ENCODE measurements around the gene MMP1.

MMP1 gene

DNA sequence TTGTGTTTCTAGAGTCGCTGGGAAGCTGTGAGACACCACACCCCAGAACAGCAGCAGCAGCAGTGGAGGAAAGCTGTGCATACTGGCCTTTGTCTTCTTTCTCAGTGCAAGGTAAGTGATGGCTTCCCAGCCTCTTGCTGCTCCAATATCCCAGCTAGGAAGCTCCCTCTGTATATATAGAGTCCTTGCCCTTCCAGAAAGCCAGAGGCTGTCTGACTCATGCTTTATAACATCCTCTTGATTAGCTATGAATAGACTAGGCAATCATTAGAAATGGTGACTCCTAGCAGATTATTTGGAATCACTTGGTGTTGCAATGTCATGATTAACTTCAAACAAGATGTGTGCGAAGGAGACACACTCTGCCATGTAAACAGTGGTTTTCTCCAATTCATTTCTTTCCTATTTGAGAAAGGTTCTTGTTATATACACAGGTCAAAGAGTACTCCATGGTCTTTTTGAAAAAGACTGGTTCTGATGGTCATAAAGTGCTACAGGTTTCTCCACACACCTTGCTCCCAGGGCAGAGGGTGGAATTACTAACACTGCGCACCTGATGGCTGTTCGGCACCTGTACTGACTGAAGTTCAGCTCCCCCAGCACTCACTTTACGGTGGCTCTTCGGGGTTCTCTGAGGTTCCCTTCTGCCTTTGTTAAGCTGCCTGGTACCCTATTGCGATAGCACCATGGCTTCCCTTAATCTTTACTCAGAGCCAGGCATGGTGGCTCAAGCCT is at the start of gene MMP1:
MMP1 (minus strand) TSS at position 149 of the 735 bp plus-strand sequence; CDS start at position 81, 68 bp downstream.
- Histone ChIP-seq H3K9me3 (ENCODE audit: control insufficient read depth, low read length) (no peaks in the 10 kb centered on the region), H3K36me3 (ENCODE audit: control insufficient read depth, insufficient read depth, low read length) (no peaks in the 10 kb centered on the region), H3K4me3 (ENCODE audit: low read length) (no peak within 1 kb of the TSS), H3K9ac (ENCODE audit: low read length) (no peak within 1 kb of the TSS), H3K27me3 (ENCODE audit: control insufficient read depth, insufficient read depth, low read length) (no peaks in the 10 kb centered on the region), H3K4me1 (ENCODE audit: control insufficient read depth, insufficient read depth, low read length) (peaks cover 49% of the 10 kb centered on the region)

DNA sequence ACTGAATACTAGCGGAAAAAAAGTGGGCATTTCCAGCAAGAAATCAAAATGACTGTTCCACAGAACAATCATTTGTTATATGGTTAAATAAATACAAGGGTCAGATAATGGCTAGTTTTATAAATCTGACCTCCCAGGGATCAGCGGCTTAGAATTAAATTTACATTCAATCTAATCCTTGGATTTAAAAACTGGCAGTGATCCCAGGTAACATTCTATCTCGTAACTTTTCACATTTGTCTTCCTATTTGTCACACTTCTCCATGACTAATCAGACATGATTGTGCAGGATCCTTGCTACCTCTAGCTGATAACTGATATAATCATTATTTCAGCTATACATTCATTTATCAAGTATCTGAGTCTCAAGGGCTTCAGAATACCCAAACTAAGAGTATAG is 48.3 kb upstream of the MMP1 start:
- no peaks in the 10 kb centered on the region for H3K36me3 ChIP-seq (ENCODE audit: control insufficient read depth, insufficient read depth, low read length)
- H3K4me3 ChIP-seq (ENCODE audit: low read length) = no peak overlapping the region
- no peaks in the 10 kb centered on the region for H3K27me3 ChIP-seq (ENCODE audit: control insufficient read depth, insufficient read depth, low read length)
- H3K9me3 ChIP-seq (ENCODE audit: control insufficient read depth, low read length) = no peaks in the 10 kb centered on the region
- no peak overlapping the region for H3K9ac ChIP-seq (ENCODE audit: low read length)
- H3K4me1 ChIP-seq (ENCODE audit: control insufficient read depth, insufficient read depth, low read length) = peaks cover 14% of the 10 kb centered on the region

DNA sequence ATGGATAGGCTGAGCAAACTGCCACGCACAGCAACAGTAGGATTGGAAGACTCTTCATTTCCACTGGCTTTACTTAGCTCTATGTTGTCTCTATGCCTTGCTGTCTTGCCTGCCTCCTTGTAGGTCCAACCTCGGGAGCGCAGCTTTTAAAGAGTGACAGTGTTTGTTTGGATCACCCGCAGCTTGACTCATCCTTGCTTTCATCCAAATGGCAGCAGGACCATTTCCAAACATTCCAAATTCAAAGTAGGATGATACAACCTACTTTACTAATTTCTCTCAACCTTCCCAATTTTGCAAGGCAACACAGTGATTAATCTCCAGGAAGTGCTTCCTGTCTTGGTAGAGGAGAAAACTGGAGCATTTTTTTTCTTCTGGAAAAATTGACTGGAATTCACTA is 45.5 kb upstream of the MMP1 start, which contains the start of gene MMP3:
MMP3 (minus strand) TSS at position 121 of the 400 bp plus-strand sequence; CDS start at position 58, 63 bp downstream.
- no peak within 1 kb of the TSS for H3K9ac ChIP-seq (ENCODE audit: low read length)
- H3K36me3 ChIP-seq (ENCODE audit: control insufficient read depth, insufficient read depth, low read length) = no peaks in the 10 kb centered on the region
- no peak within 1 kb of the TSS for H3K4me3 ChIP-seq (ENCODE audit: low read length)
- peaks cover 18% of the 10 kb centered on the region for H3K4me1 ChIP-seq (ENCODE audit: control insufficient read depth, insufficient read depth, low read length)
- H3K9me3 ChIP-seq (ENCODE audit: control insufficient read depth, low read length) = no peaks in the 10 kb centered on the region
- no peaks in the 10 kb centered on the region for H3K27me3 ChIP-seq (ENCODE audit: control insufficient read depth, insufficient read depth, low read length)

DNA sequence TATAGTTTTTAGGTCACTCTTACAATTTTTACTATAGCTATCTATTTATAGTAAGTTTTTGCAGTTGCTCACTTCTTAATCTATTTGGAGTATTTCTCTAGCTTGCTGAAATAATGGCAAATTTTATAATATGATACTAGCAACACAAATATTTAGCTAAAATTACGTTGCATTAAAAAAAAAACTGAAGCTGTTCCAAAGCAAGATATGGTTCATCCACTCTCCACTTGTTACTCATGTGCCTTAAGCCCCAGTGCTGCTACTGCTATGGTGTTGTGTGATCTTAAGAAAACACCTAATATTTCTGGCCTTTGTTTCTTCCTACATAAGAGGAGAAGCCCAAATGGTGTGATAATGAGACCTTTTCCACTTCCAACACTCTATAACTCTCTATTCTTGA is 45.0 kb upstream of the MMP1 start:
- H3K9me3 ChIP-seq (ENCODE audit: control insufficient read depth, low read length) = no peaks in the 10 kb centered on the region
- H3K4me1 ChIP-seq (ENCODE audit: control insufficient read depth, insufficient read depth, low read length) = peaks cover 23% of the 10 kb centered on the region
- H3K9ac ChIP-seq (ENCODE audit: low read length) = no peak overlapping the region
- no peaks in the 10 kb centered on the region for H3K27me3 ChIP-seq (ENCODE audit: control insufficient read depth, insufficient read depth, low read length)
- no peaks in the 10 kb centered on the region for H3K36me3 ChIP-seq (ENCODE audit: control insufficient read depth, insufficient read depth, low read length)
- no peak overlapping the region for H3K4me3 ChIP-seq (ENCODE audit: low read length)

DNA sequence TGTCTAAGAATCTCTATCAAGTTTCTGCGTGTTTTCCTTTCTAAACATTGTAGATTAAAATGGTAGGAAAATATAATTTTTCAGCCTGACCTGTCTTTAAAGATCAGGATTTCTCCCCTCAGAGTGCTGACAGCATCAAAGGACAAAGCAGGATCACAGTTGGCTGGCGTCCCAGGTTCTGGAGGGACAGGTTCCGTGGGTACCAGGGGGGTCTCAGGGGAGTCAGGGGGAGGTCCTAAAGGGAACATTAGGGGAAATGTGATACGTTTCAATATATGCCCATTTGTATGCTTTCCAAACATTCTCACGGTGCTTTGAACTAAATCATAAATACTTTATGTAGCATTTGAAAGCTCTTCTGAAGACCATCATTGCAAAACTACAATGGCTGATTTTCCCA is 42.1 kb upstream of the MMP1 start:
- Histone ChIP-seq H3K4me3 (ENCODE audit: low read length) (no peak overlapping the region), H3K27me3 (ENCODE audit: control insufficient read depth, insufficient read depth, low read length) (no peaks in the 10 kb centered on the region), H3K4me1 (ENCODE audit: control insufficient read depth, insufficient read depth, low read length) (peaks cover 36% of the 10 kb centered on the region), H3K9ac (ENCODE audit: low read length) (no peak overlapping the region), H3K36me3 (ENCODE audit: control insufficient read depth, insufficient read depth, low read length) (no peaks in the 10 kb centered on the region), H3K9me3 (ENCODE audit: control insufficient read depth, low read length) (no peaks in the 10 kb centered on the region)

DNA sequence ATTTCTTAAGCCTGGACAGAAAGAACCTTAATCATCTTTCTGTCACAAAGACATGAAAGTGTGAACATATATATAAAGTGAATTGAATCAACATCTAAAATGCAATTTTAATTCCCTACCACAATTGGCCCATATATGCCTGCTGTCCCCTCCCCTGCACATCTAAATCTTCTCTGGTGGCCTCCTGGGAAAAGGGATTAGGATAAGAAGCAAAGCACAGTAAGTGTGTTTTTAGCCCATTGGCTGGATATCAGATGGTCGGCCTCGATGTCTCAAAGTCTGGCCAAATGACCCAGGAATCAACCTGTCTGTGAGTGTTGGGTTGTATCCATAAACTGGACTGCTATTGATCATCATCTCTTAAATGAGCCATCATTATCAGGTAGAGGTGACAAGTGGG is 39.7 kb upstream of the MMP1 start:
- Histone ChIP-seq H3K36me3 (ENCODE audit: control insufficient read depth, insufficient read depth, low read length) (no peaks in the 10 kb centered on the region), H3K27me3 (ENCODE audit: control insufficient read depth, insufficient read depth, low read length) (no peaks in the 10 kb centered on the region), H3K4me1 (ENCODE audit: control insufficient read depth, insufficient read depth, low read length) (peaks cover 36% of the 10 kb centered on the region), H3K9me3 (ENCODE audit: control insufficient read depth, low read length) (no peaks in the 10 kb centered on the region), H3K9ac (ENCODE audit: low read length) (no peak overlapping the region), H3K4me3 (ENCODE audit: low read length) (no peak overlapping the region)

DNA sequence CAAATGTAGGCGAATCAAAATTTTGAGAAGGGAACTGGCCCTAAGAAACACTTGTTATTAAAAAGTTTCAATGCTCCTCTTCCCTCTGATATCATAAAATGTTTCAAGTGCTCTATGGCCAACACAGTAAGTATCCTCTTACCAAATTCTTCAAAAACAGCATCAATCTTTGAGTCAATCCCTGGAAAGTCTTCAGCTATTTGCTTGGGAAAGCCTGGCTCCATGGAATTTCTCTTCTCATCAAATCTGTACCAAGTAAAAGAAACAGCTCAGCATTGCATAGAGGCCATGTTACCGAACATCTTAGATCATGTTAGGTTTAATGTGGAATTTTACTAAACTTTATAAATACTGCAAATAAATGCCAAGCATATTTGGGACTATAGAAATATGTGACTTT is 39.2 kb upstream of the MMP1 start:
- Histone ChIP-seq H3K36me3 (ENCODE audit: control insufficient read depth, insufficient read depth, low read length) (no peaks in the 10 kb centered on the region), H3K9ac (ENCODE audit: low read length) (no peak overlapping the region), H3K4me1 (ENCODE audit: control insufficient read depth, insufficient read depth, low read length) (peaks cover 36% of the 10 kb centered on the region), H3K27me3 (ENCODE audit: control insufficient read depth, insufficient read depth, low read length) (no peaks in the 10 kb centered on the region), H3K4me3 (ENCODE audit: low read length) (no peak overlapping the region), H3K9me3 (ENCODE audit: control insufficient read depth, low read length) (no peaks in the 10 kb centered on the region)

DNA sequence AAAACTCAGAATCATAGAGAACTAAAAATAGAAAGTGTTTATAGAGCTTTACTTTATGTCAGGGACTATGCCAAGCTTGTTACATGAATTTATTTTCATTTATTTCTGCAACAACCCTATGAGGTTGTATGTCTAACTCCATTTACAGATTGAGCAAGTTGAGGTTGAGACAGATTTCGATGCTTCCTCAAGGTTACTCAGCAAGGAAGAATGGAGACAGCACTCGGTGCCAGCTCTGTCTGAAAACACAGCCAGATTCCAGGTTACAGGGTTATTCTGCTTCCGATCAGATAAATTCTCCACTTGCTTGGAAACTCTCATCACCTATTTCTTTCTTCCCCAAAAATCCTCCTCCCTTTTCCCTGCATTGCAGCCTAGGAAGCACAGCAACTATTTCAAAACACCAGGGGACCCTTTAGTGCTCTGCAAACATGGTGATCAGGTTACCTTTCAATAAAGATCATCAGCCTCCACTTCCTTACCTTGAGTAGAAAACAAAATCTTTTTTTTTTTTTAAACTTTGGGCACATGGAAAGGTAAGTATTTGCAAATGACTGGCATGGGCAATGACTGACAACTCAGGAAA is 38.4 kb upstream of the MMP1 start:
- peaks cover 36% of the 10 kb centered on the region for H3K4me1 ChIP-seq (ENCODE audit: control insufficient read depth, insufficient read depth, low read length)
- H3K27me3 ChIP-seq (ENCODE audit: control insufficient read depth, insufficient read depth, low read length) = no peaks in the 10 kb centered on the region
- no peak overlapping the region for H3K4me3 ChIP-seq (ENCODE audit: low read length)
- H3K9me3 ChIP-seq (ENCODE audit: control insufficient read depth, low read length) = no peaks in the 10 kb centered on the region
- H3K36me3 ChIP-seq (ENCODE audit: control insufficient read depth, insufficient read depth, low read length) = no peaks in the 10 kb centered on the region
- H3K9ac ChIP-seq (ENCODE audit: low read length) = no peak overlapping the region

DNA sequence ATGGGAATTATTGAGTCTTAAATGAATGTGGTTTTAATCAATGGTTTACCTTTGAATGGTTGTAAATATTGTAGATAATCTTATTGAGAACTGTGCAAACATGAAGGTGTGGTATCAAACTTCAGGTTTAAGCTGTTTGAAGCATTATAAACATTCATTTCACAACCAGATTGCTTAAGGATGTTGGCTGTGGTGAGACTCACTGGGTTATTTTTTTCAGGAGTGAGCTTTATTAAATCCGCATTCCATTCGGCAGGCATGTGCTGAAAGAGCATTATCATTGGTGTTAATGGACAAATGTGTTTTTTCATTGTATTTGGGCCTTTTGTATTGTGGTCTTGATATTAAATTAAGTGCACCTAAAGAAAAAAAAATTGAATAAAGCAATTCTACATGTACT is 35.8 kb upstream of the MMP1 start:
- peaks cover 35% of the 10 kb centered on the region for H3K4me1 ChIP-seq (ENCODE audit: control insufficient read depth, insufficient read depth, low read length)
- H3K9ac ChIP-seq (ENCODE audit: low read length) = no peak overlapping the region
- H3K4me3 ChIP-seq (ENCODE audit: low read length) = no peak overlapping the region
- no peaks in the 10 kb centered on the region for H3K36me3 ChIP-seq (ENCODE audit: control insufficient read depth, insufficient read depth, low read length)
- H3K27me3 ChIP-seq (ENCODE audit: control insufficient read depth, insufficient read depth, low read length) = no peaks in the 10 kb centered on the region
- H3K9me3 ChIP-seq (ENCODE audit: control insufficient read depth, low read length) = no peaks in the 10 kb centered on the region

DNA sequence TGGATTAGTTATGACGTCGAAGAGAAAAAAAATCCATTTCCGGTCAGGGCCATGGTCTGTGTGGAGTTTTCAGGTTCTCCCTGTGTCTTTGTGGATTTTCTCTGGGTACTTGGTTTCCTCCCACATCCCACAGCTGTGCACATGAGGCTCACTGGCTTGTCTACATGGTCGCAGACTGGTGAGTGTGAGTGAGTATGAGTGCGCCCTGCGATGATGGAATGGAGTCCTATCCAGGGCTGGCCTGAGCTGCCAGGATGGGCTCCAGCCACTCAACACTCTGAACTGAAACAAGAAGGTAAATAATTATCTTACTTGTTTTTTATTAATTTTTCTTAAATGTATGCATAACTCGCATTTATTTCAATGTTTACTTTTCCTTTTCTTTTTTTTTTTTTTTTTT is 34.7 kb upstream of the MMP1 start:
- Histone ChIP-seq H3K9ac (ENCODE audit: low read length) (no peak overlapping the region), H3K4me3 (ENCODE audit: low read length) (no peak overlapping the region)

DNA sequence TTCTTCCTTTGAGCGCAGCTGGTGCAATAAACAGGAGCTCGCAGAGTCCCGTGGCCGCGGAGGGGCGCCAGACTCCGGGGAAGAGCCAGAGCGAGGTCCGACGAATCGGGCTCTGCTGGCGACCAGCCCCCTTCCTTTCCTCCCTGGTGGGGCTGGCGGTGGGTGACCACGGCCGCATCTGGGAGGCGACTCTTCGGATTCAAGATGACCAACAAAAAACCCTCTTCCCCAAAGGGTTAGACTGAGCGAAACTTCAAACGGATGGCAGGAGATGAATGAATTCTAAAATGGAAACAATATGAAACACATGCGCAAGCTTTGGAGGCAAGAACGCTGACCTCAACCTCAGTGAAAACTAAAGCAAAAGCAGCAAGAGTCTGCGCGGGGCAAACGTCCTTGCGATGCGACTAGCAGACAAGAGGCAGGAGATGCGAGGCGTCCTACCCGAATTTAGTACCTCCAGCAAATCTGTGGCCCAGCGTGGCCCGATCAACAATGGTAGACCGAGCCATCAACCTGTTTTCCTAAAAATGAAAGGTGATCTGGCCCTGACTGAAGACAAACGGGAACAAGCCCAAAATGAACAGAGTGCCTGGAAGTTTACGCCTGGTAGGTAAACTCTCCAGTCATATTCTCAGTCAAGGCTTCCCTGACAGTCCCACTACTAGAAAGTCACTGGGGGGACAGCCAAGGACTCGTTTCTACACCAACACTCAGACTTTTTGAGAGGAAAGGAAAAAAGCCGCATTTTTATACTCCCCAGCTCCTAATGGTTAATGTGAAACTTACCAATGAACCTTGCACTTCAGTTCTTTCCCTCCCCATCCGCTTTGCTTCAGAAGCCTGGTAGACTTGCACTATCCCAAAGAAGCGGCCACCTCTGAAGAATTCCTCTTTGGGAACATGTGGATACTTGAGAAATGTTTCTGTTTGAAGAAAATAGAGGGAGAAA is 33.8 kb upstream of the MMP1 start:
- no peaks in the 10 kb centered on the region for H3K9me3 ChIP-seq (ENCODE audit: control insufficient read depth, low read length)
- peaks cover 25% of the 10 kb centered on the region for H3K4me1 ChIP-seq (ENCODE audit: control insufficient read depth, insufficient read depth, low read length)
- H3K27me3 ChIP-seq (ENCODE audit: control insufficient read depth, insufficient read depth, low read length) = no peaks in the 10 kb centered on the region
- H3K36me3 ChIP-seq (ENCODE audit: control insufficient read depth, insufficient read depth, low read length) = no peaks in the 10 kb centered on the region
- peak overlapping the region; percentile 77 for H3K9ac ChIP-seq (ENCODE audit: low read length)
- H3K4me3 ChIP-seq (ENCODE audit: low read length) = peak overlapping the region; percentile 32

More for the DNA sequence above, 34.7 kb upstream of the MMP1 start:
- no peaks in the 10 kb centered on the region for H3K9me3 ChIP-seq (ENCODE audit: control insufficient read depth, low read length)
- peaks cover 25% of the 10 kb centered on the region for H3K4me1 ChIP-seq (ENCODE audit: control insufficient read depth, insufficient read depth, low read length)
- H3K36me3 ChIP-seq (ENCODE audit: control insufficient read depth, insufficient read depth, low read length) = no peaks in the 10 kb centered on the region
- H3K27me3 ChIP-seq (ENCODE audit: control insufficient read depth, insufficient read depth, low read length) = no peaks in the 10 kb centered on the region

DNA sequence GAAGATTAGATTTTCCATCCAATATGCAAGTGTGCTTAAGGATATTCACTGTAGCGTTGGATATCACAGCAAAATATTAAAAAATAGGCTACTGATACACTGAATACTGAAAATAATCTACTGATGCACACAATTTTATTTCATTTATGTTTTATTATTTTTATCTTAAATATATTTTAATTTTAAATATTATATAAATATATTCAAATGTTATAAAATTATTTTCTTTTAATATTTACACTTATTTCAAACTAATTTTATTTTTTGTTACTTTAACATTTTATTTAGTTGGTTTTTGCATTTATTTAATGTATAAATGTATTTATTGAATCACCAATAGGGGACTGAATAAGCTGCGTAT is 33.1 kb upstream of the MMP1 start:
- Histone ChIP-seq H3K36me3 (ENCODE audit: control insufficient read depth, insufficient read depth, low read length) (no peaks in the 10 kb centered on the region), H3K27me3 (ENCODE audit: control insufficient read depth, insufficient read depth, low read length) (no peaks in the 10 kb centered on the region), H3K9ac (ENCODE audit: low read length) (no peak overlapping the region), H3K4me1 (ENCODE audit: control insufficient read depth, insufficient read depth, low read length) (peaks cover 20% of the 10 kb centered on the region), H3K9me3 (ENCODE audit: control insufficient read depth, low read length) (no peaks in the 10 kb centered on the region), H3K4me3 (ENCODE audit: low read length) (no peak overlapping the region)
